MM.1S (cell line): Measurements from ENCODE around the gene JAK3.

ENCODE experiments used
- EZH2 ChIP-seq: fragments of 300-600 bp; sonication (generic); optimal IDR thresholded peaks from 2 replicates; pipeline ENCODE3; 2017; ENCODE audit warnings: low read depth, mild to moderate bottlenecking, antibody characterized with exemption, low read length, mixed read lengths
- TF ChIP-seq, protein P1 (sequence below): fragments of 300-600 bp; sonication (generic); IDR thresholded peaks from 2 replicates; pipeline ENCODE4 v1.5.1; 2016; ENCODE audit warnings: antibody characterized with exemption, low read length, mixed read lengths

- TF ChIP-seq, protein P1, sequence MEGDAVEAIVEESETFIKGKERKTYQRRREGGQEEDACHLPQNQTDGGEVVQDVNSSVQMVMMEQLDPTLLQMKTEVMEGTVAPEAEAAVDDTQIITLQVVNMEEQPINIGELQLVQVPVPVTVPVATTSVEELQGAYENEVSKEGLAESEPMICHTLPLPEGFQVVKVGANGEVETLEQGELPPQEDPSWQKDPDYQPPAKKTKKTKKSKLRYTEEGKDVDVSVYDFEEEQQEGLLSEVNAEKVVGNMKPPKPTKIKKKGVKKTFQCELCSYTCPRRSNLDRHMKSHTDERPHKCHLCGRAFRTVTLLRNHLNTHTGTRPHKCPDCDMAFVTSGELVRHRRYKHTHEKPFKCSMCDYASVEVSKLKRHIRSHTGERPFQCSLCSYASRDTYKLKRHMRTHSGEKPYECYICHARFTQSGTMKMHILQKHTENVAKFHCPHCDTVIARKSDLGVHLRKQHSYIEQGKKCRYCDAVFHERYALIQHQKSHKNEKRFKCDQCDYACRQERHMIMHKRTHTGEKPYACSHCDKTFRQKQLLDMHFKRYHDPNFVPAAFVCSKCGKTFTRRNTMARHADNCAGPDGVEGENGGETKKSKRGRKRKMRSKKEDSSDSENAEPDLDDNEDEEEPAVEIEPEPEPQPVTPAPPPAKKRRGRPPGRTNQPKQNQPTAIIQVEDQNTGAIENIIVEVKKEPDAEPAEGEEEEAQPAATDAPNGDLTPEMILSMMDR = no peak
- no peak for TF ChIP-seq EZH2
Observed at GRCh38 chr19:17866312-17866963, 18.7 kb upstream of the JAK3 start.
